NCI-H1930 (cell line): ENCODE data around the gene POC1A.
"Not testable (repeated sequence)": the region's sequence is repeated elsewhere in the genome, so short reads cannot be mapped to it uniquely, and the experiment has no call there.

Source experiments
- DNase-seq, 2 experiments: peaks; one replicate each; lab custom pipeline; 2025; lab: John Stamatoyannopoulos, UW

The POC1A gene

DNA sequence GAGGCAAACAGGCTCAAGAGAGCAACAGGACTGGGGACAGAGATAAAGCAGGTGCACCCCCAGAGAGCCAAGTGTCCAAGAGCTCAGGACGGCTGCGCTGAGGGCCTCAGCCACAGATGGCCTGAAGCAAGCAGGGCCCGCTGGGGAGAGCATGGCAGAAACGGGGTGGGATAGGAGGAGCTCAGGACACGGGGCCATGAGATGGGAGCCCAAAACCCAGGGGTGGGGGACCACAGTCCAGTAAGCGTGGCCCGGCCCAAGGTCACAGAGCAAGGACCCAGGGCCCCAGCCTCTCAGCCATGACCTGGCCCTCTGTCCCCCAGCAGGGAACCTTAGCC is 107.4 kb downstream of the POC1A start:
- DNase-seq: no peak

DNA sequence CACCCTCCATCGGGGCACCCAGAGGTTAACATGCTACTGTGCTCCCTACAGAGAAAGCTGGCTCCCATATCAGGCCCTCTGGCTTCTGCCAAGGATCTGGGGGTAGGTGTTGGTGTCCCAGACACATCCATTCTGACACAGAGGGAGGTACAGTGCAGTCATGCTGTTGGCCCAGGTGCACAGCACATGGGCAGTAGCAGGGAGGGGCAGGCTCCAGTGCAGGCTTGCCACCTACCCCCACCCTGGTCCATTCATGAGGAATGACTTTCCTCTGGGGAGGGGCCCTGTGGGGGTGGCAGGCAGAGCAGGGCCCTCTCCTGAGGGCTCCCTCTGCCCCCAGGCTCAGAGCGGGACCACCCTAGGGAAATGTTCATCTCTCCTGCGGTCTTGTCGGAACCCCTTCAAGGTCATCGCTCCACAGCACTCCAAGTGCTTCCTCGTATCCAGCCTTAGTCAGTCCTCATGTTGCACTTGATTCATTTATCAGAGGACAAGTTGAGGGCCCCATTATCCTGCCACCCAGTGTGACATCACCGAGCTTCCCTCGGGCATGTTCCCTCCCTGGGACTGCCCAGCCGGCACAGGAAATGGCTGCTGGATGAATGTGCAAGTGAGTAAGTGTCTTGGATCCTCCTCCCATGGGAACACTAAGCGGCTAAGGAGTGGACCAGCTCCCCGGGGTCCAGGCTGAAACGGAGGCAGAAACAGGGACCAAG is 107.9 kb downstream of the POC1A start:
- no peak for DNase-seq

DNA sequence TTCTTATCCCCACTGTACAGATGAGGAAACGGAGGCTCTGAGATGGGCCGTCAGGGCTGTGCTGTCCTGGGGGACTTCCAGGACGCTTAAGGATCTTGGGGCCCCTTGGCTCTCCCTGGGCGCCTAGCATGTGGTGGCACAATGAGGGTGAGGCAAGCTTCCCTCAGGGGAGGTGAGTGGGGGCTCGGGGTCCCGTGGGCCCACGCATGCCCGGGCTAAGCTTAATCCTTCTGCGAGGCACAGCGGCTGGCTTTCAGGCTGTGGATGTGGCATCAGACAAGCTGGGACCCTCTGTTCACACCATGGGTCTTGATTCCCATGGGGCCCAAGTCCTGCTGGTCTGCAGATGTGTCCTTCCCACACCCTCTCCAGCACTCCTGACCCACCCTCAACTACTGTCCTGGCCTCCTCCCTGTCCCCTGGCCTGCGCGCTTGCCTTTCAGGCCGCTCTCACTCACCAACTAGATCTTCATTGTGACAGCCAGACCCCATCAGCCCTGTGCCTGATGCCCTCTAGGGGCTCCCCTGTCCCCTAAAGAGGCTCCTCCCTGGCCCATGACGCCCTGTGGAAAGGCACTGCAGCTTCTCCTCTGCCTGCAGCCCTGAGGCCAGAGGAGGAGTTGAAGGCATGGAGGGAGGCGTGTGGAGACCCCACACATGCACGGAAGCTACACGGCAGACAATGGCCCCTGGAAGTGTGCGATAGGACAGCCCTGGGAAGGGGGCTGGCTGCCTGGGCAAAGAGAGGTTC is 109.2 kb downstream of the POC1A start:
- no peak for DNase-seq

DNA sequence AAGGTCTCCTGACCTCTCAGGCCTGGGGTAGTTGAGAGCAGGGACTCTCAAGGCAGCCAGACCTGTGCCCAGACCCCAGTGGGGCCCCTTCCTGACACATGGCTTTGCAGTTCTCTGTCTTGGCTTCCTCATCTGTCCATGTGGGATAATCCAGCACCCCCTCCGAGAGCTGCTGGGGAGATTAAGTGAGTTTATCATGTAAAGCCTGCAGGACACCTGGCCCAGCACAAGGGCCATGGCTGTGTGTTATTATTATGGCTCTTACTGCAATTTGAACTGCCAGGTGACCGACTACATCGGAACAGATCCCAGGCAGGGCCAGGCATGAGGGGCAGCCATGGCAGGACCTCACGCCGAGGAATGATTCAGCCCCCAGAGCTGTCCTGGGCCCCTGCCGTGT is 110.5 kb downstream of the POC1A start:
- no peak for DNase-seq

DNA sequence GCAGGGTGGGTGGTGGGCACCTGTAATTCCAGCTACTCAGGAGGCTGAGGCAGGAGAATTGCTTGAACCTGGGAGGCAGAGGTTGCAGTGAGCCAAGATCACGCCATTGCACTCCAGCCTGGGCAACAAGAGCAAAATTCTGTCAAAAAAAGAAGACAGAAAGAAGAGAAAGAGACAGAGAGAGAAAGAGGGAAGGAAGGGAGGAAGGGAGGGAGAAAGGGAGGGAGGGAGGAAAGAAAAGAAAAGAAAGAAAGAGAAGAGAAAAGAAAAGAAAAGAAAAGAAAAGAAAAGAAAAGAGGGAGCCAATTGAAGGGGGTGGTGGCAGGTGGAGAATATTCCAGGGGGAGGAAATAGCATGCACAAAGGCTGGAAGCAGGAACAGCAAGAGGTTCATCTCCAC is 111.2 kb downstream of the POC1A start:
- DNase-seq: not testable (repeated sequence)

DNA sequence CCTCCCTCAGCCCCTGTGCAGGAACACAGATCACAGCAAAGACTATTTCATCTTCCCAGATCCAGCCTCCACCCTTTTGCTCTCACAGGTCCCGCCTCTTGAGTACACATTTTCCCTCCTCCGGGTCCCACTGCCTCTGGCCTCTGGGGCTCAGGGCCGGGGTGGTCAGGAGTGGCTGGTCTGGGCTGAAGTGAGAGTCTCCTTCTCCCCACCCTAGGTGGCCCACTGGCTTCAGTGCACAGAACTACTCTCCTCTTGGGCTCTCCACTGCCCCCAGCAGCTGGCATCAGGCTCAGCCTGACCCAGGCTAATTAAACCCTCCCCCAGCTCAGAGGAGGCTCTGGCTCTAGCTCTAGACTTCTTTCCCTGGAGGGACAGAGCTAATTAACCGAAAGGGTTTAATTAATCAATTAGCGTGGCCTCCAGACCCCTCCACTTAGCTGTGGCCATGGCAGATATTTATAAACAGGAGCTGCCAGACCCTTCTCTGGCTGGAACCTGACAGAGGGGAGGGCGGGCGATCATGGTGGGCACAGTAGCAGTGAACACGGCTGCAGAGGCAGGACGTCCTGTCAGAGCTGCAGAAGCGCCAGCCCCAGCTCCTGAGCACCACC is 113.0 kb downstream of the POC1A start:
- DNase-seq: no peak

DNA sequence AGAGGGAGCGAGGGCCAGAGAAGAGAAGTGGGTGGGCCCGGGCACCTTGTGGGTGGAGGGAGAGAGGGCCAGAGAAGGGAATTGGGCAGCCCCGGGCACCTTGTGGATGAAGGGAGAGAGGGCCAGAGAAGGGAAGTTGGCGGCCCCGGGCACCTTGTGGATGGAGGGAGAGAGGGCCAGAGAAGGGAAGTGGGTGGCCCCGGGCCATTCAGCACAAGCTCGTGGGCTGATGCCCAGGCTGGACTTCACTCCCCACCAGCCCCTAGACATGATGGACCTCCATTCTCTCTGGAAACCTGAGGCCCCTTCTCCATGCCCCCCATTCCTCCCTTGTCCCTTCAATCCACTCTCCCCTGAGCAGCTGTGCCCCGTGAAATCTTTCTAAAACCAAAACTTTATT is 113.6 kb downstream of the POC1A start:
- no peak for DNase-seq

DNA sequence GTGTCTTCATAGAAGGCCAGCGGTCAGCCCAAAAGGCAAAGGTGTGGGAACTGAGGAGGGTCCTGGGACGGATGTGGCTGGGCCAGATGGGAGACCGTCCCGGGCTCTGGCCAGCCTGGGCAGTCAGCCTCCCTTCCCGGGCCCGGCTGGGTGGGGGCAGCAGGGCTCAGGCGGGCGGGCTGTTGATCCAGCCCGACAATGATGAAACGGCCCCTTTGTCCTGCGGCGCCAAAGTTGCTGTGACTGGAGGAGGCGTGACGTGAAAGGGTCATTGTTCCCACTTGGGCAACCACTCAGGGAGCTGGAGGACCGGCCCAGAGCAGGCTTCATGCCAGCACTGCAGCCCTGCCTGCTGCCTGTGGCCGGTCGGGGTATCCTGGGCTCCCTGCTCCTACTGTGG is 114.4 kb downstream of the POC1A start:
- no peak for DNase-seq

DNA sequence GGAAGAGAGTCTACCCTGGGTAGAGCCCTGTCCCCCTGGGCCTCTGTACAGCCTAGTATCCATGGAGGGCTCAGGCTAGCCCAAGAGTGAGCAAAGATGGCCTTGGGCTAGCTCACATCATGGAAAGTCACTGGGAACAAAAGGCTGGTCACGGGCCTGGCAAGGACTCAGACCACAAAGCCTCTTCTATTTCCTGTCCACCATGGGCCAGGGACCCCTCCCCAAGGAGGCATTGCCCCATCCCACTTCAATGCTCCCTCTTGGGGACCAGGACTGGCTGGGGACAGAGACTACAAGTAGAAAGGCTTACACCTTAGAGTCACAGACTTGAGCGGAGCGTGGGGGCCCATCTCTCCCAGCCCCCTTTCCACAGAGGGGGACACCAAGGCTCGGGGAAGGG is 114.8 kb downstream of the POC1A start:
- no peak for DNase-seq

DNA sequence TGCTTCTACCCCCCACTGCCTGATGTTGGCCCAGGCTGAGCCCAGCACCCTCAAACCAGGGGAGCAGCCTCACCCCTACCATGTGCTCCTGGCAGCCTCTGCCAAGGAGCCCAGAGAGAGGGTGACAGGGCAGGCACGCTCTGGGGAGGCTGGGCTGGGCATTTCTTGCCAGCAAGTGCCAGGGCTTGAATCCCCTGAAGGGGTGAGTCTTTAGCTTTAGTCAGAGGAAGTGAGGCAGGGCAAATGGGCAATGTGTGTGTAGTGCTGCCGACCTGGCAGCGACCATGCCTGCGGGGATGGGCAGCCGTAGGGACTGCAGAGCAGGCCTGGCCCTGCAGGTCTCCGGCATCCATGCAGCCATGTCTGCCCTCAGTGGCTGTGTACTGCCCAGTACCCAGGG is 116.0 kb downstream of the POC1A start:
- DNase-seq: no peak

DNA sequence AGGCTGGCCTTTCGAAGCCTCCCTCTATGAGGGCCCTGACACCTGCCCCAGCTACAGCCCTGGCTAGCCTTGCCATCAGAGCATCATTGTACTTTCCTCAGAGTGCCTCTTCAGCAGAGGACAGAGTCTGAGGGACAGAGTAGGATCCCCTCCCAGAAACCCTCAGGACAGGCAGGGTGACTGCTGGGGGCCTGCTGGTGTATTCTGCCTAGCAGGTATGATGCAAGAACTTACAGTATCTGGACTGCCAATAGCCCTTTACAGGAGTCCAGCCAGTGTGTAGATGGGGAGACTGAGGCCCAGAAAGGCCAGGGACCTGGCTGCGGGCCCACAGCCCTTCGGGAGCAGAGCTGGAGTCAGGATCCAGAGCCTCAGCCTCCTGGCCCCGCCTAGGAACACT is 116.9 kb downstream of the POC1A start:
- no peak for DNase-seq

DNA sequence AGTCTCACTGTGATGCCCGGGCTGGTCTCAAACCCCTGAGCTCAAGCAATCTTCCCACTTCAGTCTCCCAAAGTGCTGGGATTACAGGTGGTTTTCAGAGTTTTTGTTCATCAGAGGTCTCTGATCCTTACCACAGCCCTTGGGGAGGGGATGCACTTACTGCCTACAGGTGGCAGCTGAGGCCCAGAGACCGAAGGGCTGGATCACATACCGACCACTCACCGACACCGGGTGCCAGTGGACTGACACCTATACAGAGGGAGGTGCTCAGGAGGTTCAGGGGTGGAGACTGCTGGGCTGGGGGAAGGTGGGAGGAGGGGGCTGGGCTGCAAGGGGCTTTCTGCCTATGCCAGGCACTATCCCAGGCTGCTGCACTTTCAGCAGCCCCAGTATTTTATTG is 117.4 kb downstream of the POC1A start:
- DNase-seq: no peak

DNA sequence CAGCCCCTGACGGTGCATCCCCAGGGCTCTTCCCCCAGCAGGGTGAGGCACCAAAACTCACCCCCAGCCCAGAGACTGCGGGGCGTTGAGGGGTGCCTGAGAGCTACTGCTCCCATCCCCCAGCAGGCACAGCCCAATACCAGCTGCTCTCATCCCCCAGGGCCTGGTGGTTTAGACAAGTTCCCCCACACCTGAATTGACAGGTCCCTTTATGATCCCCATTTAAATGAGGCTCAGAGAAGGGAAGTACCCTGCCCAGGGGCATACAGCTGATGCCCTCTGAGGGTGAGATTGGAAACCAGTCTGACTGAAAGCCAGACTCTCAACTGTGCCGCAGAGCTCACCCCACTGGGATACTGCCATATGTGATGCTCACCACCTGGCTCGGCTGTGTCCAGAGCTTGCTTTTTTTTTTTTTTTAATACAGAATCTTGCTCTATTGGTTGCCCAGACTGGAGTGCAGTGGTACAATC is 118.0 kb downstream of the POC1A start:
- DNase-seq: no peak

DNA sequence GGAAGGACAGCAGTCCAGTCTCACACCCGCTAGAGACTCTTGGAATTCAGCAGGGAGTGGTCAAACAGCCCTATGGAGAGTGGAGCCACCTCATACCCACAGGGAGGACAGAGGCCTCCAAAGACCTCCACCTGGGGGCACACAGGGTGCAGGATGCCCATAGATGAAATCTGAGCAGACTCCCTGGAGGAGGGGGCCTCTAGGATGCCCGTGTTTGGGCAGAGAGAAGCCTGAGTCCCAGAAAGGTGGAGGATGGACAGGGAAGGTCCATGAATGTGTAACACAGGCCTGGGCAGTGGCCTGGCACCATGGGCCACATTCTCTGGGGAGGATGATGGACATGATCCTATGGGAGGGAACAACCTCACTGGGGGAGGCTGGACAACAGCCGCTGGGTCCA is 119.6 kb downstream of the POC1A start:
- no peak for DNase-seq

DNA sequence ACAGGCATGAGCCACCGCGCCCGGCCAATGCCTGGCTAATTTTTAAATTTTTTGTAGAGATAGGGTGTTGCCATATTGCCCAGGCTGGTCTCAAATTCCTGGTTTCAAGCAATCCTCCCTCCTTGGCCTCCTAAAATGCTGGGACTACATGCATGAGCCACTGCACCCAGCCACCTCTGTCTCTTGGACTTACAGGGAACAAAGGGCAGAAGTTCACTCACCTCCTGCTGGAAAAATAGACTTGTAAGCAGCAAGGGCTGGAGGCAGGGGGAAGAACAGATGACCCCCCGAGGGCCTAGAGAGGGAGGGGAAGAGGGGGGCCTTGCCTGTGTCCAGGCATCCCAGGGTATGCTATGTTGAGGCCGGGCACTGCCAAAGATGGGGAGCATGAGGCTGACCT is 120.0 kb downstream of the POC1A start:
- no peak for DNase-seq

DNA sequence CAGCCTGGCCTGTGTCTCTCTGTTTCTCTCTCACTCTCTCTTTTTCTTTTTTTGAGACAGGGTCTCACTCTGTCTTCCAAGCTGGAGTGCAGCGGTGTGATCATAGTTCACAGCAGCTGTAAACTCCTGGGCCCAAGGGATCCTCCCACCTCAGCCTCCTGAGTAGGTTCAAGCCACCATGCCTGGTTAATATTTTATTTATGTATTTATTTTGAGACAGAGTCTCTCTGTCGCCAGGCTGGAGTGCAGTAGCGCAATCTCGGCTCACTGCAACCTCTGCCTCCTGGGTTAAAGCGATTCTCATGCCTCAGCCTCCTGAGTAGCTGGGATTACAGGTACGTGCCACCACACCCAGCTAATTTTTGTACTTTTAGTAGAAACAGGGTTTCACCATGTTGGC is 120.5 kb downstream of the POC1A start:
- DNase-seq: not testable (repeated sequence)

DNA sequence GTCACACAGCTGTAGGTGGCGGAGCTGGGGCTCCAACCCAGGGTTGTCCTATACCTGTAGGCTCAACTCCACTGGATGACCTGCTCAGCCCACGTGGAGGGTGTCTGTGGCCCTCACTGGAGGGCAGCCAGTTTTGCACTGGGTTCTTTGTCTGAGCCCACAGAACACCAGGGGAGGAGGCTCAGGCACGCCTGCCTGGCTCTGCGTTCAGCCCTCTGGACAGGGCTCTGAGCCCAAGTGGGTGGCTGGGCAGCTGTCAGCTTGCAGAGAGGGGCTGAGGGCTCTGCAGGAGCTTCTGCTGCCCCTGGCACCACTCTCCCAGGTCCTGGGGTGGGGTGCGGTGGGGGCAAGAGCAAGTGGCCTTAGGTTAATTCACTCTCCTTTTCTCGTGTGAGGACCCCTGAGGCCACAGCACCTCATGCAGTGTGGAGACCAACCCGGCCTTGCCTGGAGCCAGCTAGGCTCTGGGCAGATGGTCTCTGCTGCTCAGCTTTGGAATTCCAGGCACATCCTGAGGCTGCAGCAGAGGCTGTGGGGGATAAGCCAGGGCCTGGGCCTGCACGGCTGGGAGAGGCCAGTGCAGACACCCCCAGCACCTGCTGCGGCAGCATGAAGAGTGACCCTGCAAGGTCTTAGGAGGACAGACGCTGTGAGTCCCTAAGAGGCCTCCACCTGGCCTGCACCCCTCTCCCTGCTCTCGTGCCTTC is 121.4 kb downstream of the POC1A start:
- DNase-seq: no peak

DNA sequence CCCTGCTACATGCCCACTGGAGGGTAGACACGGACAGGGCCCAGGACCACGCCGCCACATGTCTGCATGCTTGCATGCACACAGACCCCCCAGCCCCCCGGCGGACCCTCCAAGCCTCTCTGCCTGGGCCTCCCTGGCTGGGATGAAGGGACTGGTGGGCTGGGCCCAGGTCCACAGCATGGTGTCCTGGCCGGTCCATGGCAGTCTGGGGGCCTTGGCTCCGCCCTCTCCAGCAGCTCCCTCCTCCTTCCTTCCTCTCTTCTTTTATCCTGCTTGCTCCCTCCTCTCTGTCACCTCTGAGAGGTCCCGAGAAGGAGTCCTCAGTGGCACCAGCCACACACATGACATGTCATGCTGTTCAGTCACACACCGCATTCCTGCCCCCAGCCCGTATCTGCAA is 122.3 kb downstream of the POC1A start:
- DNase-seq: no peak

DNA sequence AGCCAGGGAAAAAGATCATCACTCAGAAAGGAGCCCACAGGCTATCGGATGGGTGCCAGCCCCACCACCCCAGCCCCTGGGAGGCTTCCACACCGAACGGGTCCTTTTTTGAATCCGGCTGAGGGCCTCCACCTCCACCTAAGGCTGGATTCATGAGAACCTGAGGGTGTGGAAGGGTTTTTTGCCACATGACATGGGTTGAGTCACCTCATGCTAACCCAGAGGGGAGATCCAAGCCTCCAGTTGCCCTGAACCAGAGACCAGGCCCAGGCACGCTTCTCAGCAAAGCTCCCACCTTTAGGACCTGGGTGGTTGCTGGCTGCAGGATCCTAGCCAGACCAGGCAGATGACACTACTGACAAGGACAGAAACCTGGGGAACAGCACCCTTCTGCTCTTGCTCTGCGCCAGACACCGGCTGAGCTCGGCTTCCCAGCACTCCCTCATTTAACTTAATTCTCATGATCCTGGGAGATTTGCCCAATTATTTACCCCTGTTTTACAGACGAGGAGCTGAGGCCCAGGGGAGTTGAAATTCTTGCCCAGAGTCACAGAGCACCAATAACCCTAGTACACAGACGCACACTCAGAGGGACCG is 123.4 kb downstream of the POC1A start:
- no peak for DNase-seq

DNA sequence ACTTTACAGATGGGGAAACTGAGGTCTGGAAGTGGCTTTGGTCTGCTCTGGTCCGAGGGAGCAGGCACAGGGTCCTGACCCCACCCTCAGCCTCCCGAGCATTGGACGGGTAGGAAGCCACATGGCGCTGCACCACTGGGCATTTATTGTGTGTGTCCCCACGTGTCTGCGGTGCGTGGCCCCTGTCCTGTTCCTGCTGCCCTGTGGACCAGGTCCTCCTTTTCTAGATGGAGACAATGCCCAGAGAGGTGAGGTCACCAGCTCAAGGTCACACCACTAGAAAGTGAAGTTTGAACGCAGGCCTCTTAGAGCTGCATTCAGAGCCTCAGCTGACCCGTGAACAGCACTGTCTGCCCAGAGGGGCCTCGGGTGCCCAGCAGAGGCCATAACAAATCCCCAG is 124.7 kb downstream of the POC1A start:
- no peak for DNase-seq

DNA sequence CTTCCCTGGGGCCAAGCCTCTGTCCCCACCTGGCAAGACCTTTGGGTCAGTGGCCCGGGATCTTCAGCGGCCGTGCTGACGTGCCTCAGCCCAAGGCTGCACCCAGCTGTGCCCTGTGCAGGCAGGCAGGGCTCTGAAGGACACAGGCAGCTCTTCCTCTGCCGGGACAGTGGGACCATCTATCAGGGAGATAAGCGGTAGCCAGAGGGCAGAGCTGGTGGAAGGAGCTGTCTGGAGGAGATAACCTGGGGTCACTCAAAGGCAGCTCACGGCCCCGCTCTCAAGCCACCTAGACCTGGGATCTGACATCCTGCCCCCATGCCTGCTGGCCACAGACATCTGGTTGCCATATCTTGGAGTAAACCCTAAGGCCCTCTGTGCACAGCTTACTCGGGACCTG is 125.2 kb downstream of the POC1A start:
- DNase-seq: no peak

DNA sequence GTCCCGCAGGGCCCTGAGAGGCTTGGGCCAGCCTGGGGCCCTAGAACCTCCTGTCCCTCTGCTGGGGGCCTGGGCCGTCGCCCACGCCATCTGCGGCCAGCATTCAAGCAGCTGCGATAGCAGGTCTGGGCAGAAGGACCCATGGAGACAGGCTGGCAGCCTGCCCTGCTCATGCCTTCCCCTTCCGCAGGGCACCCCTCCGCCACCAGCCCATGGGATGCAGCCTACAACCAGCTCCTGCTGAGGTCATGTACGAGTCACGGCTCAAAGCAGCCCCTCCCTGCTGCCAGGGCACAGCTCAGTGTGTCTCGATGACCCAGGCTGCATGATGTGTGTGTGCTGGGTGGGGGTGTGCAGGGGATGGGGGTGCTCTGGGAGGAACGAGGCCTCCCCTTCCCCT is 125.7 kb downstream of the POC1A start:
- DNase-seq: no peak
